HepG2 (cell line): ENCODE data around the gene ABCC12. TPM values are rescaled to one million over a fixed set of nuclear protein-coding genes. Genes with fewer than 3 reads are reported as not detected.
A peak's percentile ranks its signal among the peaks of the same experiment; 100 is the strongest.

Experiments
- ATAC-seq: fragments of 200-7000 bp; cut with Tn5 transposase; 3 replicates; pipeline ENCODE4 v1.9.1; 2020; ENCODE audit warnings: mild to moderate bottlenecking, moderate library complexity
- BruUV-seq: library from RNA; stranded (reverse); fragments of 400-500 nt; replicated peaks from 2 replicates; lab custom pipeline; 2021; lab: Mats Ljungman, UMichigan
- CTCF ChIA-PET: fragments of 300-600 bp; formaldehyde crosslinking; extraction: SDS; loops from one replicate; lab custom pipeline; 2021; ENCODE audit warnings: low total read pairs, inconsistent platforms, low intra/inter-chr PET ratio; lab: Yijun Ruan, JAX
- POLR2A ChIA-PET: fragments of 350-600 bp; sonication (Branson Sonifier 250); formaldehyde crosslinking; loops from one replicate; lab custom pipeline; 2020; ENCODE audit warnings: antibody characterized with exemption, inconsistent platforms; lab: Yijun Ruan, JAX
- DNase-seq: peaks from one replicate; pipeline ENCODE4 v3.0.0-alpha.2; 2015; ENCODE audit warnings: low spot score
- FAIRE-seq: peaks from 3 replicates; lab custom pipeline; 2011; peaks lifted over from hg19 to GRCh38; lab: Jason Lieb, UNC
- H2AFZ ChIP-seq: one replicate; pipeline ENCODE4 v1.6.1; 2011; ENCODE audit warnings: low read length, inconsistent platforms
- H3K27ac ChIP-seq: fragments of 300-600 bp; 3 replicates; pipeline ENCODE4 v1.8.0; 2011; ENCODE audit warnings: mixed run types, mild to moderate bottlenecking, mixed read lengths, low read length, inconsistent platforms; ENCODE audit not compliant: insufficient read depth; ENCODE audit errors: extremely low read length
- H3K27me3 ChIP-seq, 2 experiments: fragments of 200-600 bp in 1 of 2; 2 replicates in 1 of 2; 3 replicates in 1 of 2; pipeline versions ENCODE4 v1.6.0 to v1.8.0; 2011; ENCODE audit warnings: low read length in 2 of 2, mild to moderate bottlenecking in 2 of 2, moderate library complexity in 2 of 2, inconsistent platforms in 1 of 2; ENCODE audit not compliant: insufficient read depth in 2 of 2, control insufficient read depth in 1 of 2
- H3K36me3 ChIP-seq, 2 experiments: fragments of 200-600 bp in 1 of 2; replicated peaks in 1 of 2; 2 replicates in 1 of 2; 3 replicates in 1 of 2; pipeline versions ENCODE4 v1.5.1 to v1.8.0; 2011; ENCODE audit warnings: low read length in 2 of 2, inconsistent platforms in 1 of 2; ENCODE audit not compliant: insufficient read depth in 2 of 2, control insufficient read depth in 1 of 2
- H3K4me1 ChIP-seq: 2 replicates; pipeline ENCODE4 v1.5.1; 2012; ENCODE audit warnings: low read length, inconsistent platforms; ENCODE audit not compliant: insufficient read depth
- H3K4me2 ChIP-seq: 2 replicates; pipeline ENCODE4 v1.6.0; 2011; ENCODE audit warnings: low read depth, low read length, inconsistent platforms
- H3K4me3 ChIP-seq, 3 experiments: fragments of 200-600 bp in 1 of 3; sonication (generic), shearing (Covaris generic) in 1 of 3; replicated peaks in 1 of 3; 2 replicates each; pipeline ENCODE4 v1.5.1; 2011 to 2016; ENCODE audit warnings: low read length in 3 of 3, inconsistent platforms in 2 of 3, low read depth in 2 of 3, mild to moderate bottlenecking in 2 of 3, control low read depth in 1 of 3, mixed read lengths in 1 of 3; ENCODE audit not compliant: insufficient read depth in 1 of 3
- H3K79me2 ChIP-seq: one replicate; pipeline ENCODE4 v1.6.1; 2011; ENCODE audit warnings: low read length, inconsistent platforms; ENCODE audit not compliant: insufficient read depth
- H3K9ac ChIP-seq: 2 replicates; pipeline ENCODE4 v1.6.0; 2011; ENCODE audit warnings: mild to moderate bottlenecking, low read depth, low read length, inconsistent platforms; ENCODE audit not compliant: insufficient read depth
- H3K9me3 ChIP-seq: 2 replicates; pipeline ENCODE4 v1.5.1; 2012; ENCODE audit warnings: mild to moderate bottlenecking, low read length
- H4K20me1 ChIP-seq: 2 replicates; pipeline ENCODE4 v1.6.0; 2011; ENCODE audit warnings: inconsistent platforms, mild to moderate bottlenecking, low read length, moderate library complexity; ENCODE audit not compliant: insufficient read depth
- CBX1 ChIP-seq: IDR thresholded peaks from one replicate; pipeline ENCODE4 v1.6.1; 2016; ENCODE audit warnings: antibody characterized with exemption, low read depth
- FOXO1 ChIP-seq: sonication (generic); formaldehyde crosslinking; IDR thresholded peaks from 2 replicates; pipeline ENCODE4 v1.4.0; 2020; ENCODE audit warnings: missing genetic modification reagents
- GRHL1 ChIP-seq: sonication (generic); formaldehyde crosslinking; conservative IDR thresholded peaks from 2 replicates; pipeline ENCODE4 v1.8.0; 2022; ENCODE audit warnings: missing genetic modification reagents
- LCORL ChIP-seq, 2 experiments: fragments of 450-650 bp in 1 of 2; sonication (generic) in 1 of 2; formaldehyde crosslinking in 1 of 2; IDR thresholded peaks; 2 replicates each; pipeline versions ENCODE4 v1.5.0 to v1.6.1; 2017 to 2020; ENCODE audit warnings: antibody characterized with exemption in 1 of 2, missing genetic modification reagents in 1 of 2
- MAFF ChIP-seq: IDR thresholded peaks from 2 replicates; pipeline ENCODE4 v1.6.1; 2011; ENCODE audit warnings: low read depth, low read length, improper control_type of control experiment
- MAFG ChIP-seq: sonication (generic); formaldehyde crosslinking; IDR thresholded peaks from 2 replicates; pipeline ENCODE4 v1.5.1; 2020; ENCODE audit warnings: mild to moderate bottlenecking, missing genetic modification reagents
- MED8 ChIP-seq: sonication (generic); formaldehyde crosslinking; IDR thresholded peaks from 2 replicates; pipeline ENCODE4 v1.8.1; 2023; ENCODE audit warnings: mild to moderate bottlenecking, missing genetic modification reagents; ENCODE audit not compliant: insufficient replicate concordance
- NFE2L2 ChIP-seq: fragments of 150-350 bp; IDR thresholded peaks from 2 replicates; pipeline ENCODE4 v1.6.1; 2014; ENCODE audit warnings: low read length
- NONO ChIP-seq, 2 experiments: fragments of 450-650 bp in 1 of 2; sonication (generic) in 1 of 2; formaldehyde crosslinking in 1 of 2; IDR thresholded peaks in 1 of 2; conservative IDR thresholded peaks in 1 of 2; 2 replicates each; pipeline versions ENCODE4 v1.6.1 to v1.8.0; 2017 to 2022; ENCODE audit warnings: mild to moderate bottlenecking in 1 of 2, missing genetic modification reagents in 1 of 2, moderate library complexity in 1 of 2
- POGK ChIP-seq: sonication (generic); formaldehyde crosslinking; conservative IDR thresholded peaks from 2 replicates; pipeline ENCODE4 v1.8.0; 2022; ENCODE audit warnings: mild to moderate bottlenecking, moderate library complexity, missing genetic modification reagents
- TBX2 ChIP-seq: sonication (generic); formaldehyde crosslinking; IDR thresholded peaks from 2 replicates; pipeline ENCODE4 v1.5.0; 2020; ENCODE audit warnings: missing genetic modification reagents, mild to moderate bottlenecking, borderline replicate concordance
- XBP1 ChIP-seq: sonication (generic); formaldehyde crosslinking; IDR thresholded peaks from 2 replicates; pipeline ENCODE4 v1.5.0; 2020; ENCODE audit warnings: missing genetic modification reagents
- ZNF251 ChIP-seq: sonication (generic); formaldehyde crosslinking; IDR thresholded peaks from 2 replicates; pipeline ENCODE4 v1.9.0; 2021; ENCODE audit warnings: mild to moderate bottlenecking, missing genetic modification reagents
- ZNF253 ChIP-seq: sonication (generic); formaldehyde crosslinking; IDR thresholded peaks from 2 replicates; pipeline ENCODE4 v1.8.0; 2022; ENCODE audit warnings: mild to moderate bottlenecking, missing genetic modification reagents, borderline replicate concordance
- ZNF333 ChIP-seq: sonication (generic); formaldehyde crosslinking; IDR thresholded peaks from 2 replicates; pipeline ENCODE4 v1.4.0; 2020; ENCODE audit warnings: mild to moderate bottlenecking, missing genetic modification reagents, borderline replicate concordance
- ZNF605 ChIP-seq: sonication (generic); formaldehyde crosslinking; IDR thresholded peaks from 2 replicates; pipeline ENCODE4 v1.8.0; 2022; ENCODE audit warnings: mild to moderate bottlenecking, missing genetic modification reagents
- ZNF691 ChIP-seq: sonication (generic); formaldehyde crosslinking; IDR thresholded peaks from 2 replicates; pipeline ENCODE4 v1.4.0; 2020; ENCODE audit warnings: missing genetic modification reagents, low read depth, mild to moderate bottlenecking, borderline replicate concordance
- ZNF7 ChIP-seq: IDR thresholded peaks from 2 replicates; pipeline ENCODE4 v1.6.1; 2016; ENCODE audit warnings: missing biosample characterization, missing genetic modification reagents
- ZNF841 ChIP-seq: sonication (generic); formaldehyde crosslinking; IDR thresholded peaks from 2 replicates; pipeline ENCODE4 v1.8.1; 2023; ENCODE audit warnings: missing genetic modification reagents, borderline replicate concordance
- WGBS: methylation state at CpG from one replicate; pipeline ENCODE4 v1.1.6; 2017; ENCODE audit warnings: low lambda C conversion rate; 5-methylcytosine and 5-hydroxymethylcytosine counted together
- in situ Hi-C: cut with HindIII; loops from 2 replicates; pipeline ENCODE4 v1.10.0; 2017; ENCODE audit warnings: low pct_unique_long_range_greater_than_20kb; ENCODE audit not compliant: extremely low pct_ligation_motif_present
- intact Hi-C: fragments of 100-400 bp; cut with micrococcal nuclease; formaldehyde crosslinking; loops from one replicate; pipeline ENCODE4 v1.10.0; 2022; ENCODE audit not compliant: unreplicated experiment
- polyA plus RNA-seq, 8 experiments: library from polyadenylated mRNA; depleted of rRNA in 3 of 8; stranded (reverse) in 7 of 8; unstranded in 1 of 8; fragments of >200 nt; fragmentation: Illumina TruSeq in 4 of 8; extraction: Trizol in 4 of 8; gene quantifications; 2 replicates each; pipeline versions ENCODE4 v1.2.1 to v1.2.3, GENCODE V29; 2011 to 2016; ENCODE audit warnings: low read depth in 4 of 8, missing spikeins in 1 of 8, mixed read lengths in 1 of 8; ENCODE audit not compliant: insufficient read depth in 1 of 8
- total RNA-seq, 5 experiments: library from RNA; depleted of rRNA; stranded (reverse); fragments of >200 nt; fragmentation: Illumina TruSeq; extraction: Trizol; gene quantifications; 2 replicates each; pipeline ENCODE4 v1.2.3, GENCODE V29; 2016; ENCODE audit warnings: low read depth in 1 of 5

ABCC12 gene
- total and polyA plus RNA-seq, 2 of the 13 experiments (the other 11 are each of a cell fraction or from before 2014, with no cell fraction given) = not detected

- H3K27ac ChIP-seq = peak overlapping the region; percentile 89
- CTCF ChIA-PET = no interaction called here
- DNase-seq (peak; percentile 96), ATAC-seq (peak; percentile 97), FAIRE-seq (peak; percentile 100)
- H3K79me2 ChIP-seq = no peaks in the 10 kb centered on the region
- in situ Hi-C loops = no loop called here
- peak overlapping the region; percentile 58 for H3K9ac ChIP-seq
- POLR2A ChIA-PET = interaction anchor here (0.6 to 3.6 kb wide), 9 partner anchors 9 to 1571 kb away, joined by 3 to 36 read pairs (median 5); no protein-coding TSS in a partner anchor
- peak overlapping the region; percentile 36 for H2AFZ ChIP-seq
- H3K4me3 ChIP-seq = peak overlapping the region; percentile 57 to 61 (median 58)
- WGBS = under 1% methylated on average over 7 of the region's 8 CpGs
- no TSS peak for BruUV-seq
- peaks cover 65% of the 10 kb centered on the region for H3K4me1 ChIP-seq
- H3K36me3 ChIP-seq = no peaks in the 10 kb centered on the region
- no peaks in the 10 kb centered on the region for H3K9me3 ChIP-seq
- no peaks in the 10 kb centered on the region for H3K27me3 ChIP-seq
- peak overlapping the region; percentile 87 for H3K4me2 ChIP-seq
- no peaks in the 10 kb centered on the region for H4K20me1 ChIP-seq
- intact Hi-C loops = loop anchor here (1.0 to 2.0 kb wide), 2 partner anchors 27 to 39 kb away; no protein-coding TSS in a partner anchor
- no peak for TF ChIP-seq CBX1
- no peak for TF ChIP-seq ZNF7 (CRISPR knock-in tag)
- TF ChIP-seq NONO (IDR thresholded peaks at IDR 0.05) = no peak
- TF ChIP-seq NONO (CRISPR knock-in tag; conservative IDR thresholded peaks at IDR 0.05) = peak; percentile 93; the same call in 1 of the 2 replicates
- peak; percentile 23; the same call in 1 of the 2 replicates for TF ChIP-seq ZNF841 (CRISPR knock-in tag)
- peak; percentile 85; the same call in 1 of the 2 replicates for TF ChIP-seq ZNF691 (CRISPR knock-in tag)
- peak; percentile 81 for TF ChIP-seq MAFF
- TF ChIP-seq FOXO1 (CRISPR knock-in tag) = peak; percentile 99
- no peak for TF ChIP-seq GRHL1 (CRISPR knock-in tag)
- no peak for TF ChIP-seq ZNF333
- 0 out of 2 replicates have a peak, but pooled peaks have one; percentile 32 for TF ChIP-seq ZNF253 (CRISPR knock-in tag)
- TF ChIP-seq TBX2 (CRISPR knock-in tag) = peak; percentile 98
- no peak for TF ChIP-seq XBP1
- 0 out of 2 replicates have a peak, but pooled peaks have one; percentile 74 for TF ChIP-seq ZNF605 (CRISPR knock-in tag)
- no peak for TF ChIP-seq ZNF251 (CRISPR knock-in tag)
- TF ChIP-seq LCORL (IDR thresholded peaks at IDR 0.05) = peak; percentile 26; the same call in 1 of the 2 replicates
- TF ChIP-seq LCORL (CRISPR knock-in tag; IDR thresholded peaks at IDR 0.05) = peak; percentile 99
- no peak for TF ChIP-seq NFE2L2
- peak; percentile 89 for TF ChIP-seq POGK (CRISPR knock-in tag)
- no peak for TF ChIP-seq MAFG
- no peak for TF ChIP-seq MED8 (CRISPR knock-in tag)
These were observed 48.4 kb upstream of the ABCC12 start for GRCh38 chr16:48203974-48204824.
